ENCODE measurements around the gene C1QL1.

Gene C1QL1

DNA sequence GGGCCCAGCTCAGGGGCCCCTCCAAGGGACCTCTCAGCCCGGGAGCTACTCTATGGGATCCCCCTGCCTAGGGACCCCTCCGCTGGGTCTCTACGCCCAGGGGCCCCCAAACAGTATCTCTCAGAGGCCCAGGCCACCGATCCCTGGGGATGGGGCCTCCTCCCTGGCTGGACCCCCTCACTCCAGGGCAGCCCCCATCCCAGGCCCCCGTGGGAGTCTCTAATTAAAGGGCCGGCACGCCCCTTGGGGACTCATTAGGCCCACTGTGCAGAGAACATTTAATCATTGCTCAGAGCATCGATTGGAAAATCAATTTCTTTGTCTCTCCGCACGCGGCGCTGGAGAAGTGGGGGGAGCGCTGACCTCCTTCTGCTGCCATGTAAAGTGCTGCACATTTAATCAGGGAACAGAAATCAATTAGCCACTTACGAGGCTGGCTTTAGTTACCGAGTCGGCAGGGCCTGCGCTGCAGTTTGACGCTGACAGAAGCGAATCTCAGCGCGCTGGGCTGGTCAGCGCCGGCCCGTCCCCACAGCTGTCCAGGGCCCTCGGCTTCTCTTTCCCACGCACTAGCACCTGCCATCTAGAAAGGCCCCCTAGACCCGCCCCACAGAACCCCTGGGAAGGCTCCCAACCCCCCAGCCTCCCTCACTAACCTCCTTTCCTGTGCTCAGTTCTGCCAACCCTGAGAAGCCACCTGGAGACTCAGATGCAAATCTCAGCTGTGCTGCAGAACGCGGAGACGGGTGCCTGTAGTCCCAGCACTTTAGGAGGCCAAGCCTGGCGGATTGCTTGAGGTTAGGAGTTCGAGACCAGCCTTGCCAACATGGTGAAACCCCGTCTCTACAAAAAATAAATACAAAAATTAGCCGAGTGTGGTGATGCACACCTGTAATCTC lies 20.2 kb upstream of the C1QL1 start:
- no peak for DNase-seq

DNA sequence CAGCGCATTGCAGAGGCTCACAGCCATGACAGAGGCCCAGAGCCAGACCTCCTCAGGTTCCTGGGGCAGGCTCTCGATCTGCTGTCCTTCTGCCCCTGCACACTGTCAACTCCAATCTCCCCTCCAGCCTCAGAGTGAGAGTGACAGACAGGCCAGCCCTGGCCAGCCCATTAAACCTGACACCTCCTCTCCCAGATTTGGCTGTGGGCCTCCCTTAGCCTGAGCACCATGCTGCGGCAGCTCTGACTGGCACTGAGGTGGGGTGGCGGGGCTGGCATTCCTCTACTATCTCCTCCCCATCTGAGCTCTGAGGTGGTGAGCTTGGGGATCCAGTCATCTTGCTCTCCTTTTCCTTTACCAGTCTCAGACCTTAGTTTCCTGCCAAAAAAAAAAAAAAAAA lies 15.5 kb upstream of the C1QL1 start:
- no peak for DNase-seq

DNA sequence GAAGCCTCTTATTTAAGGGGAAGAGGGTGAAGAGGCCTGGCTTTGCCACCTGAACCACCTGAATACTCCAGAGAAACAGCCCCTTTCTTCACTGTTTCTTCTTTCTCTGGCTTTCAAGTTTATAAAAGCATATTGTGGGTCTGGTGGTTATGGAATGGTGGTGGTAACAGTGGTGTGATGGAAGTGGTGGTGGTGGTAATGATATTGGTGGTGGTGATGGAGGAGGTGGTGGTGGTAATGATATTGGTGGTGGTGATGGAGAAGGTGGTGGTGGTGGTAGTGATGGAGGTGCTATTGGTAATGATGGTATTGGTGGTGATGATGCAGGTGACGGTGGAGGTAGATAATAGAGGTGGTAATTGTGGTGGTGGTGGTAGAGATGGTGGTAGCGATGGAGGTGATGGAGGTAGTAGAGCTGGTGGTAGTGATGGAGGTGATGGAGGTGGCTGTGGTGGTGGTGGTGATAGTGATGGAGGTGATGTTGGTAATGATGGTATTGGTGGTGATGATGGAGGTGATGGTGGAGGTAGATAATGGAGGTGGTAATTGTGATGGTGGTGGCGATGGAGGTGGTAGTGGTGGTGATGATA lies 14.1 kb upstream of the C1QL1 start:
- DNase-seq, result no peak

DNA sequence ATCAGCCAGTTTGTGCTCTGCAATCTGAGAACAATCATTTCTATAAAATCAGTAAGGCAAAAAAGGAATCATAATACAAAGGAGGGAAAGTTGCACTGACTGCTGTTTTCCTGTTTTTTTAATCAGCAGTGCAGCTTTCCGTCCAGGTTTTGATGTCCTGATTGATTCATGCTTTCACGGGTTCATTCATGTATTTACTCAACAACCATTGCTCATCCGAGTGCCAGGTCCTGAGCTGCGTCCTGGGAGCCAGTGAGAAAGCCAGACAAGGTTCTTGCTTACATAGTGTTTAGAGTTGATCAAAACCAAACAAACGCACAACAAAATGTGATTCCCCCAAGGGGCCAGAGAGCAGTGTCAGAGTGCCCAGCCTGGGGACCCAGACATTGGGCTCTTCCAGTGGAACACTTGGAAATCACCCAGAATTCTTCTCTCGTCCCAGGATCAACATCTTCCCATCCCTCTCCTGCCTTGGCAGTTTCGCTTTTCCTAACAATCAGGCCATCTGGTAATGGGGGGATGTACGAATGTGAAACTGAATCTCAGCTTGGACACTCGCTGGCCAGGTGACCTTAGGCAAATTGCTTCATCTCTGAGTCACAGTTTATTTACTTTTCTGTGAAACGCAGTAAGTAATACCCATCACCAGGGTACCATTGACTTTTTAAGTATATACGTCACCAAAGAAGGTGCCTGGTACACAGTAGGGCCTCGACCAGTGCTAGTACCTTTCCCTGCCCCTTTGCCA lies 13.3 kb upstream of the C1QL1 start:
- DNase-seq, result no peak

DNA sequence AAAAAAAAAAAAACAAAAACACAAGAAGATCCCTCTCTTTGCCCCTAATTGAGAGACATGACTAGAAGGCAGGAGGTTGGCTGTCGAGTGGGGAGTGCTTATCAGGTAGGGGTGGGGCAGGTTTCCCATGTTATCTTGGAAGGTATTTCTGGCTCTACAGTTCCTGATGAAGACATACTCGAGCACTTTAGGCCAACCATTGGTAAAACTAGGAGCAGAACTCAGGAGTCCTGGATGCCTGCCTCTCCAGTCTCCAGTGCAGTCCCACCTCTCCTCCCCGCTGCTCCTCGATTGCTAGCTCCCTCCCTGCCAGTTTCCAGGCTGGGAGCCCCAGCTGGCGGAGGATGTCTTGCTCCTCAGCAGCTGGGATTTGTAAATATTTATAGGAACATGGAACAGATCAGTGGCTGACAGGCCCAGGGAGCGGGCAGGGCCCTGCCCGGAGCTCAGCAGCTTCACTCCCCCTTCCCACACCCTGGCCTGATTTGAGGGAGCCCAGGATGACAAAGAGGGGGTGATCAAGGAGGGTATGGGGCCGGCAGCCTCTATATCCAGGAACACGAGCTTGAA lies 11.4 kb upstream of the C1QL1 start:
- DNase-seq, result no peak

DNA sequence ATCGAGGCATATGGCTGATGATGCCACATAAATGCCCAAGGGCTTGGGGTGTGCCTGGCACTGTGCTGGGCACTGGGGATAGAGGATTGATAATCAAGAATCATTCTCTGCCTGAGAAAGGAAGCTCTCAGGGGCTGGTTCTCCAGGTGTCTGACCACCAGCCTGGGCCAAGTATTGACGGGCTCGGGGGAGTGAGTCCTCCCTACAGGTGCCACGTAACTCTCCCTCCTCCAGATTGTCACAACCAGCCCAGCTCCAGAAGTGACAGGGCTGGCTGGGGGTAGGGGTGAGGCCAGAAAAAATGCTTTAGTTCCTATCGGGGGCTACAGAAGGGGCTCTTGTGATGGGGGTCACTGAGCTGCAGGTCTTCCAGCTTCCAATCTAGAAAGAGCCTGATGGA lies 10.7 kb upstream of the C1QL1 start:
- no peak for DNase-seq

- no peak for DNase-seq
Observed at GRCh38 chr17:44977814-44978550, 9.9 kb upstream of the C1QL1 start.

DNA sequence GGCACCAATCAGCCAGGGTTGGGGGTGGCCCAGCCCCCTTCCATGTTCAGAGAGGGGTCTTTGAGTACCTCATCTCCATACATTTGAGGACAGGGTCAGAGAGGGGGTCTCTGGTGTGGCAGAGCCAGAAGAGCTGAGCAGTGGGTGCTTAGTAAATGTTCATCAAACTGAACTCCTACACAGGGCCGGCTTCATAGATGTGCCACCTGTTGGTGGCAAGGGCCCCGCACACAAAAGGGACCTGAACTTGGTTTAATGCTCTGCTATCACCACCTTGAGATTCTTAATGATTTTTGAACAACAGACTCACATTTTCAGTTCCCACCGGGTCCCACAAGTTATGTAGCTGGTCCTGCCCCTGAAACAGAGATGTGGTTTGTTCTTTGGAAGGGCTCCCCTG lies 9.0 kb upstream of the C1QL1 start:
- no peak for DNase-seq

DNA sequence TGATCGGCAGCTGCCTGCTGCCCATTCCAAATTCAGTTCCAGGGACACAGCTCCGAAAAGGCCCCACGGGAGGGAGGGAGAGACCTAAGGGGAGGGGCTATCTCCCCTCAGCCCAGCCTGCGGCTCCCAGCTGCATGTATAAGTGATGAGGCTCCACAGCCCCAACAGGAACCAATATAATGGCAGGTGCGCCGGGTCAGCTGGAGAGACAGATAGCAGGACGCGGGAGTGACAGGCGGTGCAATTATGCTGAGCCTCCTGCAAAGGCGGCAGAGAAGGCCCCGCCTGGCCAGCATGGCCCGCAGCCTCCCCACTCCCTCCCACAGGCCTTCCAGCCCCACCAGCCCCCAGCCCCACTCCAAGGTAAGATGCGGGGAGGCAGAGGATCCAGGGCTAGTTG lies 8.1 kb upstream of the C1QL1 start:
- DNase-seq, result no peak

DNA sequence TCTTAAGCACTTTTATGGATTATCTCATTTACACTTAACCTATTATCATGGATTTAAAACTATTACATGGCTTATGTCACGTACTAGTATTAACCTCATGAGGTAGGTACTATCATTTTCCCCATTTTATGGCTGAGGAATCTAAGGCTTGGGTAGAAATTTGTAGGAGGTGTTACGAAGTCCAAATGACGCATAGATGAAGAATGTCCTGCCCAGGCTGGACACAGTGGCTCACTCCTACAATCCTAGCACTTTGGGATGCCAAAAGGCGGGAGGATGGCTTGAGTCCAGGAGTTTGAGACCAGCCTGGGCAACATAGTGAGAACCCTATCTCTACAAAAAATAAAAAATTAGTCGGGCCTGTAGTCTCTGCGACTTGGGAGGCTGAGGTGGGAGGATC lies 4.8 kb upstream of the C1QL1 start:
- no peak for DNase-seq

- DNase-seq, result peak; percentile 78
Observed at GRCh38 chr17:44971776-44972483, 3.8 kb upstream of the C1QL1 start.

GRCh38 chr17:44970136-44970741 lies 2.1 kb upstream of the C1QL1 start:
- peak; percentile 20 for DNase-seq

DNA sequence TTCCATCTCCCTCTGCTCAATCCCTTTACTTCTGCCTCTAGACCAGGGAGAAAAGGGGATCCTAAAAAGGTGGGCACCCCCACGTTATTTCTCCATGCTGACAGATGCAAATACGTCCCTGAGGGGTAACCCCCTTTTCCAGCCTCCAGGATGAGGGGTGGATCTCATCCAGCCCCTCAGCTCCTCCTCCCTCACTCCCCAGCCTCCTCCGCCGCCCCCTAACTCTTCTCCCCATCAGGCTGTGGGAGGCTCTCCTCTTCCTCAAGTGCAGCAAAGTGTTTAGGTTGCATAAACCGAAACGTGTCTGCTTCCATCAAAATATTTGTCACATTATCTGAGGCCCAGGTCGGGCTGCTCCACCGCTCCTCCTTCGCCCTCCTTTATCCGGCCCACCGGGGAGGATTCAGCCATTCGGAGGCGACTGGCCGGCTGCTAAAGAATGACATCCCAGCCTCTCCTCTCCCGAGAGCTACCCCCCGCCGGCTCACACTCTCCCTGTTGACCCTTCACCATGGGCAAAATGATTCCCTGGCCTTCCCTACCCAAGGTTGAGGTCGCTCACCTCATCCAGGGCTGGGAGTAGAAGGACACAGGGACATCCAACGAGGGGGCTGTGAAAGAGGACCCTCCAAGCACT lies 1.2 kb upstream of the C1QL1 start:
- DNase-seq, result no peak

DNA sequence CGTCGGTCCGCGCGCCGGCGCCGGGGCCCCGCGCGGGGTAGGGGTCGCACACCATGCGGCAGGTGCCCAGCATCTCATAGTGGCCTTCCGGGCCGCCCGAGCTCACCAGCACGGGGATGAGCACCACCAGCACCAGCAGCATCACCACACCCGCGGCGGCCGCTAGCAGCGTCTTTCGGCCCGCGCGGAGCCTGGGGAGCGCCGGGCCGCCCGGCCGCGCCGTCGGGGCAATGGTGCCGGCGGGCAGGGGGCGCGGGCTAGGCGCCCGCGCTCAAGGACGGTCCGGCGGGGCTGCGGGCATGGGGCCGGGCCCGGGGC lies 237 bp downstream of the C1QL1 start:
- DNase-seq, result no peak

GRCh38 chr17:44967026-44967906 lies 837 bp downstream of the C1QL1 start:
- no peak for DNase-seq

- DNase-seq, result no peak
Observed at GRCh38 chr17:44966348-44967025, 1.6 kb downstream of the C1QL1 start.

- no peak for DNase-seq
Observed at GRCh38 chr17:44965481-44966234, 2.4 kb downstream of the C1QL1 start.

GRCh38 chr17:44961921-44962350 lies 6.2 kb downstream of the C1QL1 start:
- no peak for DNase-seq

GRCh38 chr17:44960691-44961090 lies 7.4 kb downstream of the C1QL1 start:
- no peak for DNase-seq

Data from activated CD4-positive, alpha-beta T cell treated with anti-CD3 and anti-CD28 coated beads, Interleukin-2, amount 50 U/mL, for 16 hours (primary cell).